Epidermal melanocyte (primary cell): ENCODE measurements around the gene MOBP.

Experiments
- DNase-seq: peaks from one replicate; pipeline ENCODE4 v3.0.0; 2011; ENCODE audit warnings: low spot score; ENCODE audit not compliant: insufficient read length

MOBP gene

GRCh38 chr3:39541442-39541841, 74.0 kb downstream of the MOBP start:
- no peak for DNase-seq

GRCh38 chr3:39541917-39542329, 74.4 kb downstream of the MOBP start:
- DNase-seq, result no peak

DNA sequence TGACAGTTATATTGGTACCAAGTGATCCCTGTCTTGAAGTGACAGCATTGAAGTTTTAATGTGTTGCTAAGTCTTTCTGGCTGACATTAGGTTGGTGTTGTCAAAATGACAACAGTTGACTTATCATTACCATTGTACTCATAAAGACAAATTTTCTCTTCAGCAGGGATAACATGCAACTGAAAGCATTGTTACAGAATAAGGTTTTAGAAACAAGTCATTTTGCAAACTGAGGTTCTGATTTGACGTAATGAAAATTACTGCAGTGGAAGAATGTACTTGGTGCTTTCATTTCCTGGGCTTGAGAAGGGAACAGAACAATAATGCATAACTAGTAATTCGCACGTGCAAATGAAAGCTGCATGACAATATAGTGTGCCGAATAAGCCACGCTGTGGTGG, 75.1 kb downstream of the MOBP start:
- DNase-seq, result no peak

DNA sequence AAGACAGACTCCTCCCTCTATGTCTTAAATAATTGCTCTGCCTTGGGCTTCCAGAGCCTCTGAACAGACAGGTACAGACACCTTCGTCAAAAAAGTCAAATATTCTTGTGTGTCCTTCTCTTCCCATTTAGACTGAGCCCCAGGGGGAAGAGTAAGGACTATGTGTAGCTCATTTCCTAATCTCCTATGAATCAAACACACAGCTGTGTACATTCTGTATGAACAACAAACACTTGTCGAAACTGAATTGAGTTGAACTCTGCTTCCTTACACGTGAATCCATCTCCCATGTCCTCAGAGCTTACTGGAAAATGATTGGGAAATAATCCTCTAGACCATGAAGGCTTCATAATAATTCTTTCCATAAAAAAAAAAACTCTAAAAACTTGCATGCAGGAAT, 80.8 kb downstream of the MOBP start:
- no peak for DNase-seq

- no peak for DNase-seq
Measured at GRCh38 chr3:39550354-39551051, 83.0 kb downstream of the MOBP start.
